ENCODE data around the gene GRID1.

- TF ChIP-seq HDGF (IDR thresholded peaks at IDR 0.05) (no peak), FOXK1 (CRISPR knock-in tag; IDR thresholded peaks at IDR 0.05; ENCODE audit: borderline replicate concordance) (no peak), NFXL1 (CRISPR knock-in tag; IDR thresholded peaks at IDR 0.05) (no peak), DNMT1 (IDR thresholded peaks at IDR 0.05) (no peak), ERF (CRISPR knock-in tag; IDR thresholded peaks at IDR 0.05) (no peak), DPF2 (IDR thresholded peaks at IDR 0.05) (no peak), CHD1 (IDR thresholded peaks at IDR 0.05; ENCODE audit: low read length) (no peak), FOXK2 (conservative IDR thresholded peaks at IDR 0.05 in 1 of 2, IDR thresholded peaks at IDR 0.05 in 1 of 2; ENCODE audit: low read depth in 2 of 2) (no peak), JUND (IDR thresholded peaks at IDR 0.05; ENCODE audit: borderline replicate concordance, low read depth, low read length) (no peak), JUND (tag; IDR thresholded peaks at IDR 0.05; ENCODE audit: borderline replicate concordance, low read depth, low read length) (no peak), EZH2 (IDR thresholded peaks at IDR 0.05; ENCODE audit: borderline replicate concordance, low read depth, low read length) (no peak), IRF2 (CRISPR knock-in tag; IDR thresholded peaks at IDR 0.05) (no peak), THAP7 (CRISPR knock-in tag; IDR thresholded peaks at IDR 0.05) (no peak)
These were observed 70.8 kb downstream of the GRID1 start for GRCh38 chr10:86295791-86296190.
